Measurements from ENCODE around the gene CHST6.

CHST6 gene

DNA sequence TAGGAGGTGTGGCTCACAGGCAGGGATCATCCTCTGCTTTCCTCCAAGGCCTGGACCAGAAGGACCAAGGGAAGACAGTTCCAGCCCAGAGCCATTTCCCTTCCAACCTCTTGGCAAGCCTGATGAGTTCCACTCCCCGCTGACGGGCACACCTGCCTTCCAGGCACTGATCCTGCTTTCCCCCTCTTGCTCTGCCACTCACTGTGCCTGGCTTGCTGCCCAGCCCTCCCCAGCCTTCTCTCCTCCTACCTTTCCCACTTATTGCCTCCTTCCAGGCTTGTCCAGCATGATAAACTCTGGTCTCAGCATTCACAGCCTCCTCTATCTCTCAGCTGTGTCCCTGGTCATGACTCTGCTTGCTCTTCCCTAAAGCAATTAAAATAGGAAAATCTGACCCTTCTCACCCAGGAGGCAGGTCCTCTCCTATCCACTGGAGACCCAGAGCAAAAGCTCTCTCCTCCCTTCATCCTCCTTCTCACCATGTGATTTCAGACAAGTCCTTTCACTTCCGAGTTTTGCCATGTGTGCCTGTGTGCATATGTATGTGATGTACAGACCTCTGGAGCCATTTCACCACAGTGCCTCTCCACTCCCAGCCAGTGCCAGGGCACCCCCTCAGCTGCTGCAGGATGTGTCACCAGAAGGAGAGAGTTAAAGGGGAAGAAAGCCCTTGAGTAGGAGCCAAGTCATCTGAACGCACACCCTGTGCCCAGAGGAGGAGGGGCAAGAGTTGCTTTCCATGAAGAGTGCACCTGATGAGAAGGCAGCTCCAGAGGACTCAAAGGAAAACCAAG lies 17.4 kb downstream of the CHST6 start:
- H2AFZ ChIP-seq (ENCODE audit: low read depth, low read length): peak overlapping the region; percentile 81; the same call in 1 of the 2 replicates
- H3K27ac ChIP-seq (ENCODE audit: low read length): no peak overlapping the region
- no peaks in the 10 kb centered on the region for H3K36me3 ChIP-seq (replicated peaks; ENCODE audit: low read depth, low read length)
- H4K20me1 ChIP-seq (ENCODE audit: insufficient read depth, low read length): no peaks in the 10 kb centered on the region
- H3K9ac ChIP-seq (ENCODE audit: low read length): no peak overlapping the region
- TF ChIP-seq, protein P1, sequence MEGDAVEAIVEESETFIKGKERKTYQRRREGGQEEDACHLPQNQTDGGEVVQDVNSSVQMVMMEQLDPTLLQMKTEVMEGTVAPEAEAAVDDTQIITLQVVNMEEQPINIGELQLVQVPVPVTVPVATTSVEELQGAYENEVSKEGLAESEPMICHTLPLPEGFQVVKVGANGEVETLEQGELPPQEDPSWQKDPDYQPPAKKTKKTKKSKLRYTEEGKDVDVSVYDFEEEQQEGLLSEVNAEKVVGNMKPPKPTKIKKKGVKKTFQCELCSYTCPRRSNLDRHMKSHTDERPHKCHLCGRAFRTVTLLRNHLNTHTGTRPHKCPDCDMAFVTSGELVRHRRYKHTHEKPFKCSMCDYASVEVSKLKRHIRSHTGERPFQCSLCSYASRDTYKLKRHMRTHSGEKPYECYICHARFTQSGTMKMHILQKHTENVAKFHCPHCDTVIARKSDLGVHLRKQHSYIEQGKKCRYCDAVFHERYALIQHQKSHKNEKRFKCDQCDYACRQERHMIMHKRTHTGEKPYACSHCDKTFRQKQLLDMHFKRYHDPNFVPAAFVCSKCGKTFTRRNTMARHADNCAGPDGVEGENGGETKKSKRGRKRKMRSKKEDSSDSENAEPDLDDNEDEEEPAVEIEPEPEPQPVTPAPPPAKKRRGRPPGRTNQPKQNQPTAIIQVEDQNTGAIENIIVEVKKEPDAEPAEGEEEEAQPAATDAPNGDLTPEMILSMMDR (IDR thresholded peaks at IDR 0.05; ENCODE audit: low read depth, low read length): no peak
- no peak for TF ChIP-seq EZH2phosphoT487 (IDR thresholded peaks at IDR 0.05; ENCODE audit: low read depth)
- no peaks in the 10 kb centered on the region for H3K79me2 ChIP-seq (ENCODE audit: low read length)
- H3K27me3 ChIP-seq (ENCODE audit: low read depth, low read length): peaks cover 4% of the 10 kb centered on the region; the same call in 1 of the 2 replicates
- no peaks in the 10 kb centered on the region for H3K9me3 ChIP-seq (ENCODE audit: insufficient read depth, low read length)
- peaks cover 10% of the 10 kb centered on the region for H3K4me1 ChIP-seq (ENCODE audit: low read length)
- H3K4me2 ChIP-seq (ENCODE audit: low read length): peak overlapping the region; percentile 37
- no peak overlapping the region for H3K4me3 ChIP-seq (ENCODE audit: low read length)

DNA sequence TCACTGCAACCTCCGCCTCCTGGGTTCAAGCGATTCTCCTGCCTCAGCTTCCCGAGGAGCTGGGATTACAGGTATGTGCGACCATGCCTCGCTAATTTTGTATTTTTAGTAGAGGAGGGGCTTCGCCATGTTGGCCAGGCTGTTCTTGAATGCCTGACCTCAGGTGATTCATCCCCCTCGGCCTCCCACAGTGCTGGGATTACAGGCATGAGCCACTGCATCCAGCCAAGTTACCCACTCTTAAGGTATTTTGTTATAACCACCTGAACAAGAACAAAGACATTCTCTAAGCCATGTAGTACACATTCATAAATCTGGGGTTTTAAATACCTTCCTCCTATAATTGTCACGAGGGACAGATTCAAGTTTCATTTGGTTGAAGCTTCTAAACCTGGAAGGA lies 18.4 kb downstream of the CHST6 start:
- H3K4me3 ChIP-seq (ENCODE audit: low read length): no peak overlapping the region
- H4K20me1 ChIP-seq (ENCODE audit: insufficient read depth, low read length): no peaks in the 10 kb centered on the region
- H3K9me3 ChIP-seq (ENCODE audit: insufficient read depth, low read length): no peaks in the 10 kb centered on the region
- H3K27ac ChIP-seq (ENCODE audit: low read length): no peak overlapping the region
- peaks cover 10% of the 10 kb centered on the region for H3K4me1 ChIP-seq (ENCODE audit: low read length)
- no peak overlapping the region for H3K9ac ChIP-seq (ENCODE audit: low read length)
- H3K4me2 ChIP-seq (ENCODE audit: low read length): no peak overlapping the region
- no peak for TF ChIP-seq EZH2phosphoT487 (IDR thresholded peaks at IDR 0.05; ENCODE audit: low read depth)
- TF ChIP-seq, protein P1 (IDR thresholded peaks at IDR 0.05; ENCODE audit: low read depth, low read length): no peak
- H3K79me2 ChIP-seq (ENCODE audit: low read length): no peaks in the 10 kb centered on the region
- no peak overlapping the region for H2AFZ ChIP-seq (ENCODE audit: low read depth, low read length)
- H3K27me3 ChIP-seq (ENCODE audit: low read depth, low read length): peaks cover 4% of the 10 kb centered on the region; the same call in 1 of the 2 replicates
- no peaks in the 10 kb centered on the region for H3K36me3 ChIP-seq (replicated peaks; ENCODE audit: low read depth, low read length)

DNA sequence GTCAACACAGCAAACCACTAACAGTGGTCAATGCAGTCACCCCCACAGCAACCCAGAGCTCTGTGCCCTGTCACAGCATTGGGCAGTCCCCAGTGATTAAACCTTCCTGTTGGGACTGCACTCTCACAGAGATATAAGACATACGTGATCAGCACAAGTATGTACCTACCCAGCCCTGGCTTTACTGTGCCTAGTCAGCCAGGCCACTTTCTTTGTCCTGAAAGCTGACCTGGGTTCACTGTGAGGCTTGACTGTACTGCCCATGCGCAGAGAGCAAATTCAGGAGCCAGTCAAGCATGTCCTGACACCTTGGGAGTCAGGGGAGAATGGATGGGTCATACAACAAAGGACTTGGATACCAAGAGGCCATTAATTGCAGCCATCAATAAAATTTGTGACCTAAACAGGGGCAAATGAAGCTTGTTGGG lies 19.8 kb downstream of the CHST6 start:
- Histone ChIP-seq H3K27me3 (ENCODE audit: low read depth, low read length) (peaks cover 4% of the 10 kb centered on the region; the same call in 1 of the 2 replicates), H3K27ac (ENCODE audit: low read length) (no peak overlapping the region), H3K4me3 (ENCODE audit: low read length) (no peak overlapping the region), H3K4me1 (ENCODE audit: low read length) (peaks cover 10% of the 10 kb centered on the region), H2AFZ (ENCODE audit: low read depth, low read length) (no peak overlapping the region), H3K36me3 (replicated peaks; ENCODE audit: low read depth, low read length) (no peaks in the 10 kb centered on the region), H3K79me2 (ENCODE audit: low read length) (no peaks in the 10 kb centered on the region), H3K9me3 (ENCODE audit: insufficient read depth, low read length) (no peaks in the 10 kb centered on the region), H3K9ac (ENCODE audit: low read length) (no peak overlapping the region), H3K4me2 (ENCODE audit: low read length) (no peak overlapping the region), H4K20me1 (ENCODE audit: insufficient read depth, low read length) (no peaks in the 10 kb centered on the region)
- TF ChIP-seq EZH2phosphoT487 (IDR thresholded peaks at IDR 0.05; ENCODE audit: low read depth): no peak

DNA sequence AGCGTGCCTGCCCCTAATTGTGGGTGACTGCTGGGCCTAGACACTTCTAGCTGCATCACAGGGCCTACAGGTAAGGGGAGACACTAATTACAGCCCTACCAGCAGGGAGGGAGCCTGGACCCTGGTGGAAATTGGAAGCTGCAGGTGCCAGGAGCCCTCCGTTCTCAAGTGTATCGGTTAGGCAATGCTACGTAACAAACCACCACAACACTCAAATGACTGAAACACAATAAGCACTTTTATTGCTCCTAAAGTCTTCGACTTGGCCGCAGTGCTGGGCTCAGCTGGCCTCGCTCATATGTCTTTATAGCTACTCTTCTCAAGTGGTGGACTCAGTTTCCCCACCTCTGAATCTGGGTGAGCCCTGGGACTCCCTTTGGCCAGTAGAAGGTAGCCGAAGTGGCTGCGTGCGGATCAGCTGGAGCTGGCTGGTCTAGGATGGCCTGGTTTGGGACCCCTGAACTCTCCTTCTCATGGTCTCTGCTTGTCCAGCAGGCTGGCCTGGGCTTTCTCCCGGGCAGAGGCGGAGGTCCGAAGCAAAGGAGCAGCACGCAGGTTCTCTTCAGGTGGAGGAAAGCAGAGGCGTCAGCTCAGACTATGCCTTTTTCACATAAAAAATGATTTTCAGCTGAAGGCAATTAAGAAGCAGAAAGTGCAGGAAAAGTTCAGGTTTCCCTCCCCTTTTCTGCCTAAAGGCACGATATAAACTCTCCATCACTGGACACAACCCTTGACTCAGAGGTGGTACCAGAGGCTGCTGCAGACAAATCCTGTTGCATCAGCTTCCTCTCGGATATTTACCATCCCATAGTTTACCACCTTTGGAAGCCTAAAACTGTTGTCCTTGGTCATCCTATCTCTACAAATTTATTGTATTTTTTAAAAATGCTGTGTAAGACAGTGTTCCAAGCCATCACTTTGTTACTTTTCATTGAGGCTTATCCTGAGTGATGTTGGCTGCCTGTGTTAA lies 22.0 kb downstream of the CHST6 start:
- Histone ChIP-seq H3K4me1 (ENCODE audit: low read length) (peaks cover 6% of the 10 kb centered on the region), H3K27ac (ENCODE audit: low read length) (no peak overlapping the region)

More for the DNA sequence above, 22.0 kb downstream of the CHST6 start:
- Histone ChIP-seq H3K9ac (ENCODE audit: low read length) (no peak overlapping the region), H3K4me2 (ENCODE audit: low read length) (no peak overlapping the region), H3K36me3 (replicated peaks; ENCODE audit: low read depth, low read length) (no peaks in the 10 kb centered on the region), H4K20me1 (ENCODE audit: insufficient read depth, low read length) (no peaks in the 10 kb centered on the region), H3K9me3 (ENCODE audit: insufficient read depth, low read length) (no peaks in the 10 kb centered on the region), H3K79me2 (ENCODE audit: low read length) (no peaks in the 10 kb centered on the region), H2AFZ (ENCODE audit: low read depth, low read length) (no peak overlapping the region), H3K27me3 (ENCODE audit: low read depth, low read length) (peaks cover 4% of the 10 kb centered on the region; the same call in 1 of the 2 replicates), H3K4me3 (ENCODE audit: low read length) (no peak overlapping the region)
- TF ChIP-seq, protein P1 (IDR thresholded peaks at IDR 0.05; ENCODE audit: low read depth, low read length): no peak
- no peak for TF ChIP-seq EZH2phosphoT487 (IDR thresholded peaks at IDR 0.05; ENCODE audit: low read depth)

Measured in OCI-LY3 (cell line).